HepG2 (cell line): ENCODE results near the gene KANSL3. TPM values are rescaled to one million over a fixed set of nuclear protein-coding genes. Genes with fewer than 3 reads are reported as not detected.

Source experiments
- FLYWCH1 ChIP-seq: sonication (generic); formaldehyde crosslinking; IDR thresholded peaks from 2 replicates; pipeline ENCODE4 v1.8.1; 2023; ENCODE audit warnings: mild to moderate bottlenecking, missing genetic modification reagents
- GZF1 ChIP-seq: sonication (generic); formaldehyde crosslinking; IDR thresholded peaks from 2 replicates; pipeline ENCODE4 v1.5.1; 2020; ENCODE audit warnings: mild to moderate bottlenecking, missing genetic modification reagents
- HIVEP1 ChIP-seq: sonication (generic); formaldehyde crosslinking; IDR thresholded peaks from 2 replicates; pipeline ENCODE4 v1.4.0; 2020; ENCODE audit warnings: mild to moderate bottlenecking, missing genetic modification reagents
- HOXD1 ChIP-seq: sonication (generic); formaldehyde crosslinking; IDR thresholded peaks from 2 replicates; pipeline ENCODE4 v1.5.0; 2020; ENCODE audit warnings: missing genetic modification reagents
- JARID2 ChIP-seq: sonication (generic); formaldehyde crosslinking; IDR thresholded peaks from 2 replicates; pipeline ENCODE4 v1.8.1; 2023; ENCODE audit warnings: missing genetic modification reagents, inconsistent platforms; ENCODE audit not compliant: insufficient replicate concordance
- NR0B2 ChIP-seq: sonication (generic); formaldehyde crosslinking; IDR thresholded peaks from 2 replicates; pipeline ENCODE4 v1.4.0; 2020; ENCODE audit warnings: mild to moderate bottlenecking, missing genetic modification reagents
- PRDM15 ChIP-seq: sonication (generic); formaldehyde crosslinking; IDR thresholded peaks from 2 replicates; pipeline ENCODE4 v1.4.0; 2020; ENCODE audit warnings: missing genetic modification reagents
- TOE1 ChIP-seq: sonication (generic); formaldehyde crosslinking; IDR thresholded peaks from 2 replicates; pipeline ENCODE4 v1.4.0; 2020; ENCODE audit warnings: mild to moderate bottlenecking, missing genetic modification reagents
- XBP1 ChIP-seq: sonication (generic); formaldehyde crosslinking; IDR thresholded peaks from 2 replicates; pipeline ENCODE4 v1.5.0; 2020; ENCODE audit warnings: missing genetic modification reagents
- ZBTB40 ChIP-seq, 2 experiments: fragments of 450-650 bp in 1 of 2; sonication (generic) in 1 of 2; formaldehyde crosslinking in 1 of 2; IDR thresholded peaks; 2 replicates each; pipeline versions ENCODE4 v1.6.1 to v1.8.0; 2016 to 2022; ENCODE audit warnings: antibody characterized with exemption in 1 of 2, mild to moderate bottlenecking in 1 of 2, missing genetic modification reagents in 1 of 2
- ZFP36 ChIP-seq: fragments of 150-350 bp; IDR thresholded peaks from 2 replicates; pipeline ENCODE4 v1.6.1; 2018; ENCODE audit warnings: borderline replicate concordance, low read length, low read depth; ENCODE audit not compliant: partially characterized antibody
- ZNF160 ChIP-seq: sonication (generic); formaldehyde crosslinking; IDR thresholded peaks from 2 replicates; pipeline ENCODE4 v1.8.0; 2022; ENCODE audit warnings: mild to moderate bottlenecking, inconsistent platforms, missing genetic modification reagents
- ZNF552 ChIP-seq: sonication (generic); formaldehyde crosslinking; IDR thresholded peaks from 2 replicates; pipeline ENCODE4 v1.9.0; 2022; ENCODE audit warnings: missing genetic modification reagents, mild to moderate bottlenecking, borderline replicate concordance
- ZNF720 ChIP-seq: sonication (generic); formaldehyde crosslinking; IDR thresholded peaks from 2 replicates; pipeline ENCODE4 v1.4.0; 2020; ENCODE audit warnings: missing genetic modification reagents
- ZNF761 ChIP-seq: sonication (generic); formaldehyde crosslinking; conservative IDR thresholded peaks from 2 replicates; pipeline ENCODE4 v1.4.0; 2020; ENCODE audit warnings: mild to moderate bottlenecking, missing genetic modification reagents
- polyA plus RNA-seq, 8 experiments: library from polyadenylated mRNA; depleted of rRNA in 3 of 8; stranded (reverse) in 7 of 8; unstranded in 1 of 8; fragments of >200 nt; fragmentation: Illumina TruSeq in 4 of 8; extraction: Trizol in 4 of 8; gene quantifications; 2 replicates each; pipeline versions ENCODE4 v1.2.1 to v1.2.3, GENCODE V29; 2011 to 2016; ENCODE audit warnings: low read depth in 4 of 8, missing spikeins in 1 of 8, mixed read lengths in 1 of 8; ENCODE audit not compliant: insufficient read depth in 1 of 8
- total RNA-seq, 5 experiments: library from RNA; depleted of rRNA; stranded (reverse); fragments of >200 nt; fragmentation: Illumina TruSeq; extraction: Trizol; gene quantifications; 2 replicates each; pipeline ENCODE4 v1.2.3, GENCODE V29; 2016; ENCODE audit warnings: low read depth in 1 of 5

Gene KANSL3
- total and polyA plus RNA-seq, 2 of the 13 experiments (the other 11 are each of a cell fraction or from before 2014, with no cell fraction given) = 20.8 to 37.3 TPM

- TF ChIP-seq HIVEP1 (CRISPR knock-in tag) (peak; percentile 82; the same call in 1 of the 2 replicates), ZNF761 (CRISPR knock-in tag) (no peak), ZNF160 (0 out of 2 replicates have a peak, but pooled peaks have one; percentile 50), JARID2 (CRISPR knock-in tag) (peak; percentile 90), PRDM15 (CRISPR knock-in tag) (no peak), FLYWCH1 (CRISPR knock-in tag) (no peak), ZNF552 (CRISPR knock-in tag) (no peak), NR0B2 (peak; percentile 79; the same call in 1 of the 2 replicates), ZNF720 (no peak), TOE1 (CRISPR knock-in tag) (no peak), ZFP36 (peak; percentile 24), HOXD1 (CRISPR knock-in tag) (peak; percentile 89), GZF1 (CRISPR knock-in tag) (0 out of 2 replicates have a peak, but pooled peaks have one; percentile 27), XBP1 (no peak), ZBTB40 (IDR thresholded peaks at IDR 0.05) (no peak), ZBTB40 (CRISPR knock-in tag; IDR thresholded peaks at IDR 0.05) (peak; percentile 55; the same call in 1 of the 2 replicates)
Measured at GRCh38 chr2:96556441-96557330, 81.4 kb downstream of the KANSL3 start (continued).
